GM18498 (cell line): ENCODE results near the gene LAMTOR5.
"Not testable (repeated sequence)": the region's sequence is repeated elsewhere in the genome, so short reads cannot be mapped to it uniquely, and the experiment has no call there.

Experiments
- ATAC-seq: cut with Tn5 transposase; IDR thresholded peaks from one replicate; pipeline ENCODE4 v1.9.1; 2021; ENCODE audit warnings: mild to moderate bottlenecking, moderate library complexity; ENCODE audit not compliant: unreplicated experiment

The LAMTOR5 gene

DNA sequence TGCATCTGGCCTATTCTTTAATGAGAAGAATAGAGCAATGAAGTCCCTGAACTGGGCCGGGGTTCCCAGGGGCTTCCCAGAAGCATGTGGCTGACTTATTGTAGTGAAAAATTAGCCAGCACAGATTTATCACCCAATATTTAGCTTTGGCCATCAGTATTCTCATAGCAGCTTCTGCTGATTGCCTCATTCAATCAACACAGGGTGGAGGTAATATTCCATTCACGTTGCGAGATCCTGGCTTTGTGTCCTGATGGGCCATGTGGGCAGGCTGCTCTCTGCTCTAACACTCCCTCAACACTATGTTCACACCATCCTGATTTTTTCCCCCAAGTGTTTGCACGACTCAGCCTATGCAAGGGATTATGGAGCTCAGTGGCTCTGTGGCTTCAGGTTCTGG is 21.5 kb upstream of the LAMTOR5 start:
- no peak for ATAC-seq

DNA sequence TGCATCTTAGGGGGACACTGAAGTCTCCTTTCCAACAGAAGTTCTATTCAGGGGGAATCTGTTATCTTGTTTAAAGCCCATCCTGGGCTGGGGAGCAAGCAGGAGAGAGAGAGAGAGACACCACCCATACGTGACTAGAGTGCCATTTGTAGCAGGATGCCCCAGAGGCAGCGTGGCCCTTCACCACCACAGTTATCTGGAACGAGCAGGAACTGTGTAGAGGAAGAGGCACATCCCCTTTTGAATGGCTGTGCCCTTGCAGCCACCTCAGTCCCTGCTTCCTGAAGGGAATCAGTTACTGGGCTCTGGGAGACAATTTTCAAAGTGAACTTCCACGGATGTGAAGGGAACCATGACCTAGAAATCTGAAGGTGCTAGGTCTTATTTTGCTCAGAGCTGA is 19.4 kb upstream of the LAMTOR5 start:
- no peak for ATAC-seq

DNA sequence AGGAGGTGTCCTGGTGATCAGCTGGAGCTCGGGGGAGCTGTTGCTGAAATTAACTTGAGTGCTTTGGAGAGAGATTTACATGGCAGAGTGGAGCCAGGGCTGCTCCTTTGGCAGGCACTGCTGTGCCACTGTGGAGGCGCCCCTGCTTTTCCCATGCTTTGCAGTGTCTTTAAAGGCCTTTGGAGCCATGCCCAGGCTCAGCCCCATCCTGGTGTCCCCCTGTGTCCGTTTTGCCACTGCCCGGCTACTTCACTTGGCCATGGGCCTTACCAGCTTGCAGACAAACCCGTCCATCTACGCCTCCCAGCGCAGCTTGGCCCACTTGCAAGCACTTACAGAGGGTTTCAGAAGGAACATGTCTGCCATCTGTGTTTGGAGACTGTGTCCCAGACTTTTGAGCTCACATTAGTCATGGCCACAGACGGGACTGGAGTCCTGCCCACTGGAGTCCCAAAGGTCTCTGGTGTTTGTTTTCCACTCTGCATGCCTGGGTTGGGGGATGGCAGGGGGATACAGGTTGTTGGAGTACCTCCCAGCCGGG is 18.2 kb upstream of the LAMTOR5 start:
- no peak for ATAC-seq

DNA sequence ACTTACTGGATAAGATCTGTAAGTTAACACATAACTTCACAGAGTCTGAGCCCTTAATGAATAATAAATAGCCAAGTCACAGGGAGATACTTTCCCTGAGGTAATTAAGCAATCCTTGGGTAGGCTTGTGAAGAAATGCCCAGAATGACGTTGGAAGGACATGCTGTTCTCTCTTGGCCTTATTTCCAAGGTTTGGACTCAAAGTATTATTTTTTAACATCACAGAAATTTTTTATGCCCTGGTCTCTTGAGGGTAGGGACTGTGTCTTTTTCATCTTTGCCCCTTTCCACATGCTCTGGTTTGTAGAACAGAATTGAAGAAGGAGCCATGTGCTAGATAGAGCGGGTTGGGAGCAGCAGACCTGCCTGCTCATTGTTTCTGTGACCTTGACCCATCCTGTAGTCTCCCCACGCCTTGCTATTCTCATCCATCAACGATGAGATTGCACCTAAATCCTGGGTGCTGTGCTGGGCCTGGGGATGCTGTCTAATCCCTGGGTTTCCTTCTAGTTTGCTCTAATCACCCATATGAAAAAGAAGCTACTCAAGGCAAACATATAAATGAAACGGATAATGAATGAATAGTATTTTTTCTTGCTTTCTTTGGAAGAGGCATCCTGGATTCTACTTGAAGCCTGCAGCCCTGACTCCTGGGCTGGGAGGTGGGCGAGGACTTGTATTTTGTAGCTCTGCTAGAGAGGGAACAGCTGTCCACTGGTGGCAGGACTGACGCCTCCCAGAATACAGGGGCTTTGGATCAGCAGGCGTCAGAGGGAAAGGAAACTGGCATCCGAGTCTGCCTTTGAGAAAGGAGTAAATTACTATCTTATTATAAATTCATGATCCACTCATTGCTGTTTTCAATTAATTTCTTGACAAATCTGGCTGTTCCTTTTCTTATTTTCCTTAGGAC is 17.5 kb upstream of the LAMTOR5 start:
- ATAC-seq, result no peak

DNA sequence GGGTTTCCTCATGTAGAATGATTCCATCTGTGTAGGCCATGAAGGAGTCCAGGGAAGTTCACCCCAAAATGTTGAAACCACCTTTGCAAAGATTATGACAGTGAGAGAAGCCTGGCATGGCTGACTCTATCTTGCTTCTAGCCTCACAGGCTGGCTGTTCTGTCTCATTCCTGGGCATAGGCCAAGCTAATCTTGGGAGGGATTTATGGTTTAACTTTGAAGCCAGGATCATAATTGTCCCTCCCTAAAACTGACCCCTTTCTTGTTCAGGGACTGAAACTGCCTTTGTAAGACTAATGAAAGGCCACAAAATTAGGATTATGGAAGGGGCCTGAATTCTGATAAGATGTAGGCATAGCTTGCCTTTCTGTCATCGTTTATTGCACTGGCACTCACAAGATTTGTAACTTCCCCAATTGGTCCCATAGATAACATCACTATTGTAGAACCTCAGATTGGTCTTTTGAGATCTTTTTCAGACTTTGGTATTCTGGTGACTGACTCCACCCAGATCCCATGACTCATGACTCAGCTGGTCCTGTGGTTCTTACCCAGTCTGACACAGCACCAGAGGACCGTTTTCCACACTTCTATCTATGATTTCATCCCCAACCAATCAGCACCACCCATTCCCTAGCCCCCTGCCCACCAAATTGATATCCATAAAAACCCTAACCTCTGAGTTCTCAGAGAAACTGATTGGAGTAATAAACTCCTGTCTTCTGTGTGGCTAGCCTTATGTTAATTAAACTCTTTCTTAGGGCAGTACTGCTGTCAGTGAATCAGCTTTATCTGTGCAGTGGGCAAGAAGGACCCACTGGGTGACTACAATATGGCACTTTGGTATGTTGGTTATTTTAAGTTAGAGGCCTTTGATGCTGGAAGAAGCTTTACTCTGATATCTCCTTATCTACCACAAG is 13.6 kb upstream of the LAMTOR5 start:
- ATAC-seq, result no peak

DNA sequence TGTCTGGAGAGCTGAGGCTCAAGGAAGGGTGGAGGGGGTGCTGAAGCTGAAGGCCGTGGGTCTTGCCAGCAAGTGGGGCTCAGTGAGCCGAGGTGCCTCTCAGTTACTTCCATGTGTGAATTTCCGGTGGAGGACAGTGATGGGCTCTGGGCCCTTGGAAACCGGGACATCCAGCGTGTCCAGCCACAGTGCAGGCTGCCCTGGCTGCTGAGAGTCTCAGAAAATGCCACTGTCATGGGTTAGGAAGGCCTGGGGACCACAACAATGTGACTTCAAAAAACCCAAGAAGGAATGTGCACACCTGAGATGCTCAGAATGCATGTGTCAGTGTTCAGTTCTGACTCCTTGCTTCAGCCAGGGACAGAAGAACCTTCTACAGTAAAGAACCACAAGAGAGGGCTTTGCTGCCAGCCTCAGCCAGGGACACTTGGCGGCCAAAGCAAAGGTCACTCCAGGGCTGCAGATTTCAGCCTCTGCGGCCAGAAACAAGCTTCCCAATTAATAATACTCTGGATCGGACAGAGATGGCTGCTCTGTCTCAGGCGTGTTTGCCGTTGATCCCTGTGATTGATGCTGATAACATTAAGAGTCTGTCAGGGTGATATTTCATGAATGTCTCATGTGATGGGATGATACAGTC is 12.6 kb upstream of the LAMTOR5 start:
- ATAC-seq, result no peak

DNA sequence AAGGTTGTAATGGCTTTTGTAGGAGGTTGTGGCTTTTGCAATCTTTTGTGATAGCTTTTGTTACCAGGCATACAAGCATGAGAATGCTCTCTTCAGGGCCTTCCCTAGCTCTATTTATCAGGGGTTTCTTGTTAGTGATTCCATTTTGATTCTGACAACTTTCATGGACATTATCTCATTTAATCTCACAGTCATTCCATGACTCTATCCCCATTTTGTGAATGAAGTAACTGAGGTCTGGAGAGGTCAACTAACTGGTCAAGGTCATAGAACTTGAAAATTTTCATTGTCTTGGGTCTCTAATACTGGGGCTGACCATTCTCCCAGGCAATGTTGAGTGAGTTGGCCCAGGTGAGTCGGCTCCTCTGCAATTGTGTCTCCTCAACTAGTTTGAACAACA is 11.2 kb upstream of the LAMTOR5 start:
- ATAC-seq, result no peak

DNA sequence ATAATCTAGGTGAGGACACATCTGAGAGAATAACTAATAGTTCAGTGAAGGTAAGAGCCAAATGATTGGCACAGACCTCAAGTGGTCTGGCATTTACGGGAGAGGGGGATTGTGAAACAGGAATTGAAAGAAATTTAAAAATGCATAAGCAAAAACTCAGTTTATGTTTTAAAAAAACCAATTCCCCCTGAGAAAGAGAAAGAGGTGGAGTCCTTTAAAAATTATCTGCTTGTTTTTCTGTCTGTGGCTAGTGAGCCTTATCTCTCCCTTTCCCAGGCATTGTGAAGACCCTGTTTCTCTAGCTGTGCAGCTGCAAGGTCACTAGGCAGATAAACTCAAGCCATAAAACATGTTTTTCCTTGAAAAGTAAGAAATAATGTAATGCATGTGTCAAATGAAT is 5.6 kb upstream of the LAMTOR5 start:
- not testable (repeated sequence) for ATAC-seq

DNA sequence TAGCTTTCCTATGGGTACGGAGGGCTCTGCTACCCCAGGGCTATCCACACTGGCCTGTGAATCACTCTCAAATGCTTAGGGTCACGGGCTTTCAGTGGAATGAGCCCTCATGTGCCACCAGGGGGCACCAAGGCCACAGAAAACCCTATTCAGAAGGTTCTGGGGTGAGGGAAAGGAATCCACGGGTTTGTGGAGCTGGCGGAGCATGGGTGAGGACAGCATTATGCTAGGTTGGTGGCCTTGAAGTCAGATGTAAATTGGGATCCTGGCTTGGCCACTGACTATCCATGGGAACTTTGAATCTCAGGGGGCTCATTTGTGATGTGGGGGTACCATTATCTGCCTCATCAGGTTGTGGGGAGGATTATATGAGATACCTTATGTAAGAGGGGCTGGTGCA is 5.1 kb upstream of the LAMTOR5 start:
- no peak for ATAC-seq

DNA sequence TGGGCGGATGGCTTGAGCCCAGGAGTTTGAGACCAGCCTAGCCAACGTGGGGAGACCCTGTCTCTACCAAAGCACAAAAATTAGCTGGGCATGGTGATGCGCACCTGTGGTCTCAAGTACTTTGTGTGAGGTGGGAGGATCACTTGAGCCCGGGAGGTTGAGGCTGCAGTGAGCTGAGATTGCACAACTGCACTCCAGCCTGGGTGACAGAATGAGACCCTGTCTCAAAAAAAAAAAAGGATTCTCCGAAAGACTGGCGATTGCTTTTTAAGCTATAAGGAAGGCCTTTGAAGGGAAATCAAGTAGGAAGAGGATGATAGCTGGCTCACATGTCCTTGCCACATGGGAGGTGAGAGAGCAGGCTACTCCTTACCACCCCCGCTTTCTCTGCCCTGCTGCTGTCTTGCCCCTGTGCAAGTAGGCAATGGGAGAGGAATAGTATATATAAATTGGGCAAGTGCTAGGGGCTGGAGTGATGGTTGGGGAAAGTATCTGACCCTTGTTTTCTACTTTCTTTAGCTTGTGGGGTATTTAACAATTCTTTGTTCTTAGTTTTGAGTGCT is 3.8 kb upstream of the LAMTOR5 start:
- no peak for ATAC-seq

DNA sequence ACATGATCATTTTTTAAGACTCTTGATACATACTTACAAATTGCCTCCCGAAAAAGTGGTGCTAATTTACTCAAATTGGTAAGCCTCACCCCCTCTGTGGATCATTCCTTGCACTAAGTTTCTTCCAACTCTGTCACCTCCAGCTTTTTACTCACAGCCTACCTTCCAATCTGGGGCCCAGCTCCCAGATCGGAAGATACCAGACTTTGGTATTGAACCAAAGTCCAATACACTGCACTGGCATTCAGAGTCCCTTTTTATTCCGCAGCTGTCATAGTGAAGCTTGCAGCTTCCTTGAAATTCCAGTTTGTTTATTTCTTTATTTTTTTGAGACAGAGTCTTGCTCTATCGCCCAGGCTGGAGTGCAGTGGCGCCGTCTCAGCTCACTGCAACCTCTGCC is 1.8 kb upstream of the LAMTOR5 start:
- ATAC-seq, result no peak

DNA sequence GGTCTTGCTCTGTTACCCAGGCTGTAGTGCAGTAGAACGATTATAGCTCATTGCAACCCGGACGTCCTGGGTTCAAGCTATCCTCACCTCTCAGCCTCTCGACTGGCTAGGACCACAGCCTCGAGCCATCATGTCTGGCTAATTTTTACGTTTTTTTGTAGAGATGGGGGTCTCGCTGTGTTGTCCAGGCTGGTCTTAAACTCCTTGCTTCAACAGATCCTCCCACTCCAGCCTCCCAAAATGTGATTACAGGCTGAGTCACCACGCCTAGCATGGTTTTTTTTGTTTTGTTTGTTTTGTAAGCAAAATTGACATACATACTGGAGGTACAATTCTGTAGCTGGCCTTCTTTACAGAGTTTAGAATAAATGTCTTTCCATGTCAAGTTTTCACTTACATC is 994 bp upstream of the LAMTOR5 start:
- ATAC-seq, result no peak

DNA sequence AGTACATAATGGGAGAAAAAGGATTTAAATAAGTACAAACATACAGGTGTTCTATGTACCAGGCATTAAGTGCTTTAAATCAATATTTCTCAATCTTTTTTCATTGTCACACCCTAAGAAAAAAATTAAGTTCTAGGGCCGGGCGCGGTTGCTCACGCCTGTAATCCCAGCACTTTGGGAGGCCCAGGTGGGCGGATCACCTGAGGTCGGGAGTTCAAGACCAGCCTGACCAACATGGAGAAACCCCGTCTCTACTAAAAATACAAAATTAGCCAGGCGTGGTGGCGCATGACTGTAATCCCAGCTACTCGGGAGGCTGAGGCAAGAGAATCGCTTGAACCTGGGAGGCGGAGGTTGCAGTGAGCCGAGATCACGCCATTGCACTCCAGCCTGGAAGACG is 1.1 kb downstream of the LAMTOR5 start:
- not testable (repeated sequence) for ATAC-seq

DNA sequence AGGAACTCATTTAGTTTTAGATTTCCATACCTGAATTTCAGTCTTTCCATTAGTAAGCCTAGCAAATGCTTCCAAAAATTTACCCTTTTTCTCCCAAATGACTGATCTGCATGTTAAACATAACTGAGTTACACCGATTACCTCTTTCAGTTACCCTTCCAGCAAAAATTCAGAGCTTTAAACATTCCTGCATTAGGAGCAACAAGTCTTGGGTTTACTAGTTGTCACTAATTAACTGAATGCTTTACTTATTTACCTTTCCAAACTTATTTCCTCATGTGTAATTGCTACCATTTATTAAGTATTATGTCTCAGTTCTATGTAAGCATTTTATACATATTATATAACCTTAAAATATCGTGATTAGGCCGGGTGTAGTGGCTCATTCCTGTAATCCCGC is 3.1 kb downstream of the LAMTOR5 start:
- no peak for ATAC-seq

DNA sequence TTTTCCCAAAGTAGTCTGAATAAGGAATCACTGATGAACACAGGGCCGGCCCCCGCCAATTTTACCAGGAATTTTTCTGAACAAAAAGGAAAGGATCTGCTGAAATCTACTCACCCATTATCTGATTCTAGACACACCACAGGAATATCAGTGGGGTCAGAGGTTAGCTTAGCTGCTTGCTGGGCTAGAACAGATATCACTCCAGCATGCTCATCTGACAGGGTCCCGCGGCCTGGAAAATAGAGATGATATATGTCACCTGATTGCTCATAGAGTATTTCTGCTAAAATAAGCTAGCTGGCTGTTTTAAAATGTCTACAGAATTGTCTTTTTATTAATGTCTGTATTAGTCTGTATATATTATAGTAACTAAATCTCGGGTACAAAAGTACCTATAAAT is 3.7 kb downstream of the LAMTOR5 start:
- no peak for ATAC-seq

DNA sequence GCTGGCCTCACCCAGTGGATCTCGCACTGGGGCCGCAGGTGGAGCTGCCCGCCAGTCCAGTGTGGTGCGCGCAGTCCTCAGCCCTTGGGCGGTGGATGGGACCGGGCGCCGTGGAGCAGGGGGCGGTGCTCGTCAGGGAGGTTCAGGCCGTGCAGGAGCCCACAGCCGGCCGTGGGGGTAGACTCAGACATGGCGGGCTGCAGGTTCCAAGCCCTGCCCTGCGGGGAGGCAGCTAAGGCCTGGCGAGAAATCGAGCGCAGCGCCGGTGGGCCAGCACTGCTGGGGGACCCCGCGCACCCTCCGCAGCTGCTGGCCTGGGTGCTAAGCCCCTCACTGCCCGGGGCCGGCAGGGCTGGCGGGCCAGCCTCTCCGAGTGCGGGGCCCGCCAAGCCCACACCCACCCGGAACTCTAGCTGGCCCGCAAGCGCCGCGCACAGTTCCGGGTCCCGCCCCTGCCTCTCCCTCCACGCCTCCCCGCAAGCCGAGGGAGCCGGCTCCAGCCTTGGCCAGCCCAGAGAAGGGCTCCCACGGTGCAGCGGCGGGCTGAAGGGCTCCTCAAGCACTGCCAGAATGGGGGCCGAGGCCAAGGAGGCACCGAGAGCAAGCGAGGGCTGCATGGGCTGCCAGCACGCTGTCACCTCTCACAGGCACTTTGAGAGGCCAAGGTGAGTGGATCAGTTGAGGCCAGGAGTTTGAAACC is 11.1 kb downstream of the LAMTOR5 start:
- ATAC-seq, result not testable (repeated sequence)

DNA sequence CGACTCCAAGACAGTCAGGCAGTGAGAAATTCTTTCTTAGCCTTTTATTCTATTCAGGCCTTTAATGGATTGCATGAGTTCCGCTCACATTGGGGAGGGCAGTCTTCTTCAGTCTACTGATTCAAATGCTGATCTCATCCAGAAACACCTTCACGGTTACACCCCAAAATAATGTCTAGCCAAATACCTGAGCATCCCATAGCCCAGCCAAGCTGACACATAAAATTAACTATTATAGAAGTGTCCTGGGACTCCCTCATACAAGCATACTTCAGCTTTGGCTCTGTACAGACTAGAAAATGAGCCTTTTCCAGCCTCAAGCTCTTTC is 13.0 kb downstream of the LAMTOR5 start:
- ATAC-seq, result no peak

DNA sequence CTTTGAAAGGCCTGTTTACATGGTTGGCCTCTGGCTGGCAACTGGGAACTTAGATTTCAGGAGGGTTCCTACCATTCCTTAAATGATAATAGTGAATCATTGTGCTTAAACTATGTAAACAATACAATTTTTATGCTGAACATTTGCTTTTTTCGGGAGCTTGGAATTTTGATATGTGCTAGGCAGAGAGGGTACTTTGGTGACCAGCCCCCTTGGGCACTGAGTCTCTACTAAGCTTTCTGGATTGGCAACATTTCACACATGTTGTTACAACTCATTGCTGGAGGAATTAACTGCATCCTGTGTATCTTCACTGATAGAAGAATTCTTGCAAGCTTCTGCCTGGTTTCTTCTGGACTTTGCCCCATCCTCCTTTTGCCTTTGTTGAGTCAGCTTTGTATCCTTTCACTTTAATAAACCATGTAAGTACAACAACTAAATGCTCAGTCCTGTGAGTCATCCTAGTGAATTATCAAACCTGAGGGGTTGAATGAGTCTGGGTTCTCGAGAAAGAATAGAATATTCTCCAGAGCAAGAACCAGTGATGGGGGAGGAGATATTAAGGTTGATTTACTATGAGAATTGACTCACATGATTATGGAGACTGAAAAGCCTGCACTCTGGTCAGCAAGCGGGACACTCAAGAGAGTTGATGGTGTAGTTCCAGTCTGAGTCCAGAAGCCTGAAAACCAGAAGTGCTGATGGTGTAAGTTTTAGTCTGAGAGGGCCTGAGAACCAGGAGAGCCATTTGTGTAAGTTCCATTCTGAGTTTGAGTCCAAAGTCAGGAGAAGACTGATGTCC is 13.6 kb downstream of the LAMTOR5 start:
- ATAC-seq, result no peak

DNA sequence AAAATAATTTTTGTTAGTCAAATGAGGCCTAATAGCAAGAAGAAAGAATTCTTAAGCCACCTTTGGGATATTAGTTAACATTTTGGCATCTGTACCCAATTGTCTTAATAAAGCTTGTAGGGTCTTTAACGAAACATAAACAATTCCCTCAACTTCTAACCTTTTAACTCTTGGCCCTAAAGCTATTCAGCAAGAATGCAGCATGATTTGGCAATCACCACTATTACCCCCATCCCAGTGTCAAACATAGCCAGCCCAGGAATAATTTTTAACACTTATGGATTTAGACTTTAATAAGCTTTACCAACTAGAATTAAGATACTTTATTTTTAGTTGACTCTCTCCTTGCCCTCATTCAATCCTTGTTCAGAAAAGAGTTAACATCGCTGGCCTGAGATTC is 14.2 kb downstream of the LAMTOR5 start:
- ATAC-seq, result no peak
